Motor neuron (in vitro differentiated cells): Measurements from ENCODE around the gene PRR19. TPM values are rescaled to one million over a fixed set of nuclear protein-coding genes. Genes with fewer than 3 reads are reported as not detected.
"Not testable (repeated sequence)": the region's sequence is repeated elsewhere in the genome, so short reads cannot be mapped to it uniquely, and the experiment has no call there.

Experiments used
- ATAC-seq, 8 experiments: fragments of 200-7000 bp; cut with Tn5 transposase; replicated peaks in 6 of 8; 2 replicates each; pipeline ENCODE4 v1.8.0; 2021; ENCODE audit warnings: mild to moderate bottlenecking in 8 of 8, moderate library complexity in 8 of 8
- H3K27ac ChIP-seq, 2 donors: fragments of 250-450 bp; sonication (Bioruptor Pico); 2 replicates each; pipeline ENCODE4 v1.9.0; 2021; ENCODE audit warnings: antibody characterized with exemption in 2 of 2, mild to moderate bottlenecking in 2 of 2, moderate library complexity in 1 of 2
- H3K4me1 ChIP-seq, 2 donors: fragments of 250-450 bp; sonication (Bioruptor Pico); replicated peaks in 1 of 2; 2 replicates each; pipeline ENCODE4 v1.6.1; 2021; ENCODE audit warnings: antibody characterized with exemption in 2 of 2, mild to moderate bottlenecking in 2 of 2, moderate library complexity in 1 of 2
- H3K4me3 ChIP-seq, 5 donors: fragments of 250-450 bp; sonication (Bioruptor Pico); 2 replicates each; pipeline ENCODE4 v1.9.0; 2021; ENCODE audit warnings: antibody characterized with exemption in 5 of 5, mild to moderate bottlenecking in 5 of 5, moderate library complexity in 4 of 5
- WGBS, 10 experiments: fragments of 450-650 bp; shearing (Covaris generic); methylation state at CpG; one replicate each; pipeline ENCODE4 v1.0.0; 2022; 5-methylcytosine and 5-hydroxymethylcytosine counted together
- in situ Hi-C, 9 experiments: fragments of 400-800 bp; cut with MboI; loops; one replicate each; pipeline ENCODE4 v1.15.0; 2021; ENCODE audit warnings: low sequenced_read_pairs in 9 of 9, low pct_unique_long_range_greater_than_20kb in 2 of 9; ENCODE audit not compliant: unreplicated experiment in 9 of 9
- total RNA-seq, 8 experiments: library from RNA; unstranded; fragments of 300-600 nt; gene quantifications; 2 replicates each; pipeline versions ENCODE4 v1.2.3 to v1.2.4, GENCODE V29; 2022

Gene PRR19, protein sequence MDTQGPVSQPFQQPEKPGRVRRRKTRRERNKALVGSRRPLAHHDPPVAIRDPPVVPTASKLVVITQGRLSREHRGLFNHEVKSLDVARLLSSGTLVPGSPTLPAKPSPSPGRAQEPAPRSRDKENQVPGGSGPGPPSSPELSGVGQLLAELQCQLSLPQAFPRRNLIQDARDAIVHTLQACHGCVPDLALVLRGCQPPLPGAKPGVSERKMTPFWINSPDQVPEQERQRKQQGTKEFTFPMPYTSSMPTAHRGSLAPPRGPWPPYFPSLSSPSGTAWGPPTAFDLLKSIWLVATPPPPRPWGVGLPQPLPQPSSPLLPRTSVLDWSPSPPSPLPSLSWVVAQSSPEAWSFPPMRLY
- 1 to 10 TPM in 6 of 8 experiments, under 1 TPM in 2; 0.92 to 2.6 (median 1.1) TPM for total RNA-seq

DNA sequence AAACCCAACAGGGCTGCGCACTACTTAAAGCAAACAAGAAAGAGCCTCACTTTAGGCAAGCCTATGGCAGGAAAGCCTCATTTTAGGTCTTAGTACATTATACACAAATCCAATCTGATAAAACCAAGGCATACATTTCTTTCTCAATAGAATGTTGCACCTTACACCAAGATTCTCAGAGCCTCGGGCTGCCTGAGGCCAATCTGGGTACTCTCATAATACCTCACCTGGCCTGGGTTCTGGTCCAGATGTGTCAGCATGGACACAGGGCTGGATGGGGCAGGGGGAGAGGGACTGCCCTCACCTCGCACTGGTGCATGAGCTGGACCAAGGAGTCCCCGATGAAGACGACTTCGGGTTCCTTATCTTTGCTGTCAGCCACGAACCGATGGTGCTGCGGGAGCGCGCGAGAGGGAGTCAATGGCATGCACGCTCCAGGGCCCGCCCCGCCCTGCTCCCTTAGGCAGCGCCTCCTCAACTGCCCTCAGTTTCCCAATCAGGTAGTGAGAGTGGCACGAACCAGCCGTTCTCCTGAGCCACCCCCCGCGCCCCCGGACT, at the start of gene PRR19:
TSS of gene PRR19 (plus strand) at position 487 of the 558 bp plus-strand sequence. CDS start 7,453 bp downstream, outside the sequence.
- in situ Hi-C loops, result no loop called here
- peak within 1 kb of the TSS; percentile 52 to 86 (median 56) for H3K4me3 ChIP-seq
- peak; percentile 32 to 49 (median 39) for ATAC-seq
- peaks cover 9 to 13% of the 10 kb centered on the region in 2 donors for H3K4me1 ChIP-seq
- peak within 1 kb of the TSS; percentile 82 to 84 for H3K27ac ChIP-seq
- 0 to 89% (median 7%) methylated on average over 1 to 13 of the region's 21 CpGs; no CpG with 5 or more reads in 5 of the 10 experiments for WGBS, 10 experiments

DNA sequence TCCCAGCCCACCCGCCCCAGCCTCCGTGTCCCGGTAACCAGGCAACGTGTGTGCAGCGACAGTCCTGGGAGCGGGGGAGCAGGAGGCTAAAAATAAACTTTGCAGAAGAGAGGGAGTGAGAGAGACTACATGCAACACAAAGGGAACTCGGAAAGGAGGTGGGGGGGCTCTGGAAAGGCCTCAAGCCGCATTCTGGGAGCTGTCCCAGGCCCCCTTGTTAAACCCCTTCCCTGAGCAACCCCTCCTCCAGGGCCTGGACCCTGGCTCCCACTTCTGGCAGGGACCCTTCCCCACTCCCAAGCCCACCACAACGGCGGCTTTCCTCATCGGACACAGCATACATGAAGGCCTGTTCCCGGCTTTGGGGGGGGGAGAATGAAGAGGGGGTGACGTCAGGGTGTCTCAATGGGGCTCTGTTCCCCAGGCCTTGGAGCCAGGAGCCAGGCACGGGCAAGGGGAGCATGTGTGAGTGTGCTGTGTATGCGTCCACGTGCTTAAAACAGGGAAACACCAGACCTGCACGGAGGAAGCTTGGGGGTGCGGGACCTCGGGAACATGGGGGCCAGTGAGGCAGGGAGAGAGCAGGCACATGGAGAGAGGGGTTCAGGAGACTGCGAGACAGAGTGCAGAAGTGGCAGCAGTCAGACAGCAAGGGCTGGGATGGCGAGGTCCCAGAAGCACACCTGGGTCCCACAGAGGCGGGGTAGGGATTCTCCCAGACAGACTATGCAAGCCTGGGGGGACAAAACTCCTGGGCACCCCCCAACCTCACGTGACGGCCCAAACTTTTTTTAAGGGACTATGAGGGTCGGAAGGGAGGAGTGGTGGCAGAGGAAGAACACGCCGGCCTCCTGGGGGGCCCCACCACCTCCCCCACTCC, 49.3 kb upstream of the PRR19 start:
- H3K4me3 ChIP-seq, result peak overlapping the region; percentile 59 to 96 (median 72)
- peaks cover 27 to 33% of the 10 kb centered on the region in 2 donors for H3K4me1 ChIP-seq
- in situ Hi-C loops, result no loop called here
- peak in 7 of 8 experiments; percentile 0 to 45 (median 20) for ATAC-seq
- whole genome bisulfite sequencing, 10 experiments, result 0 to 7% (median 0%) methylated on average over 1 to 4 of the region's 27 CpGs; no CpG with 5 or more reads in 7 of the 10 experiments
- H3K27ac ChIP-seq, result peak overlapping the region; percentile 76 to 90

DNA sequence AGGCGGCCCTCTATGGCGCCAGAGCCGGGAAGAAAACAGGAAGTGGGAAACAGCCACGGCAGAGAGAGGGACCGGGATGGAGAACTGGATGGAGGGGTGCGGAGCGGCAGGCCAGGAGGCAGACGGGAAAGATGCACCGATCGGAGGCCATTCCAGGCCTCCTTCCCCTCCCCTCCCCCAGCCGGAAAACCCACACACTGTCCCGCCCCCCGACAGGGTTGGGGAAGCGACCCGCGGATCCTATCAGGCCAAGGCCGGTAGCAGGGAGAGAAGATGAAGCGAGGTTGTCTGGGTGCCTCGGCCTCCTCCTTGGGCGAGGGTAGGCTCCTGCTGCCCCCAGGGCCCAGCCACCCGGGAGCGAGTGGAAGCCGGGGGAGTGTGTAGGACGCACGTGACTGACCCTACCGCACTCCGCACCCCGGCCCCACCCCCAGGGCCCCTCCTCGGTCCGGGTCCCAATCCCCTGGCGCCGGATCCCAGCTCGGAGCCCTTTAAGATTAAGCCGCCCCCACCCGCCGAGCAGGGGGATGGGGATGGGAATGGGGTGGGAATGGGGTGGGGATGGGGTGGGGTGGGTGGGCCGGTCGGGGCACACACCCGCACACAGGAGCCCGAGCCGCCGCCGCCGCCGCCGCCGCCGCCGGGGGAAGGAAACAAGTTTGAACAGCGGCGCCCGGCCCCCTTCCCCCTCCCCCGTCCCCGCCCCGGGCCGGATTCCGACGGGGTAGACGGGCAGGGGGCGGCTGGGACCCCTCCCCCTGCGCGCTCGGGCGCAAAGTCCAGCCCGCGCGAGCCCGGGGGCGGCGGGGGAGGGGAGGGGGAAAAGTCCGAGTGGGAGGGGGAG, 48.5 kb upstream of the PRR19 start:
- in situ Hi-C loops, result no loop called here
- Histone ChIP-seq H3K27ac (peak overlapping the region; percentile 76 to 90), H3K4me3 (peak overlapping the region; percentile 59 to 96 (median 72)), H3K4me1 (peaks cover 27 to 33% of the 10 kb centered on the region in 2 donors)
- 0% methylated on average over 1 to 4 of the region's 71 CpGs; no CpG with 5 or more reads in 7 of the 10 experiments for WGBS, 10 experiments
- ATAC-seq, result peak; percentile 1 to 23 (median 4)

DNA sequence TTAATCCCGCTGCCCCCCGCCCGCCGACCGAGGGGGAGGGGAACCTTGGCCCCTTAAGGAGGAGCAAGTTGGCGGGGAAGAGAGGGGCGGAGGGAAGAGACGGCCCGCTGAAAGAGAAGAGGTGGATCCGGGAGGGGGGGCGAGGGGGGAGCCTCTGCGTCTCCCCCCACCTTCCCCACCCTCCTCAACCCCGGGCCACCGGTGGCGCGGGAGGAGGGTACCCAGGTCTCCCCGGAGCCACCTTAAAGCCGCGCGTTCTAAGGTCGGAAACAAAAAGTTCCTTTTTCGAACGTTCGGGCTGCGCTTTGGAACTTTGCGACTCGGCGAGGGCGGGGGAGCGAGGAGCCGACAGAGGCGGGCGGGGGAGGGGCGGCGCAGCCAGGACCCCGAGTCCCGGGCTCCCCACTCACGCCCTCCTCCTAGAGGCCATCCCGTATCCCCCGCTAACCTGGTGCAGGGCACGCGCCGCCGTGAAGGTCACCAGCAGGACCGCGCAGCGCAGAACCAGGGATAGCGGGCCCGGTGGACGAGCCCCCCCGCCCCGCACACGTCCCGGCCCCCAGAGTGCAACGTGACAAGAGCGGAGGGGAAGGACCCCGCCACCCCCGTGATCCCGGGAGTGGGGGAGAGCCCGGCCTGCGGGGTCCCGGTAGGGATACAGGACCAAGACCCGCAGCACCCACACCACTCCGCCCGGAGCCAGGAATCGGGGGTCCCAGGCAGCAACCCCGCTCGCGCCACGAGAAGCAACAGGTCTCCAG, 47.7 kb upstream of the PRR19 start:
- in situ Hi-C loops, result no loop called here
- H3K4me1 ChIP-seq, result peaks cover 27 to 33% of the 10 kb centered on the region in 2 donors
- H3K27ac ChIP-seq, result peak overlapping the region; percentile 29 to 76
- peak overlapping the region; percentile 59 to 96 (median 72) for H3K4me3 ChIP-seq
- peak; percentile 1 to 34 (median 18) for ATAC-seq
- no CpG with 5 or more reads among the region's 70 CpGs for WGBS, 10 experiments

DNA sequence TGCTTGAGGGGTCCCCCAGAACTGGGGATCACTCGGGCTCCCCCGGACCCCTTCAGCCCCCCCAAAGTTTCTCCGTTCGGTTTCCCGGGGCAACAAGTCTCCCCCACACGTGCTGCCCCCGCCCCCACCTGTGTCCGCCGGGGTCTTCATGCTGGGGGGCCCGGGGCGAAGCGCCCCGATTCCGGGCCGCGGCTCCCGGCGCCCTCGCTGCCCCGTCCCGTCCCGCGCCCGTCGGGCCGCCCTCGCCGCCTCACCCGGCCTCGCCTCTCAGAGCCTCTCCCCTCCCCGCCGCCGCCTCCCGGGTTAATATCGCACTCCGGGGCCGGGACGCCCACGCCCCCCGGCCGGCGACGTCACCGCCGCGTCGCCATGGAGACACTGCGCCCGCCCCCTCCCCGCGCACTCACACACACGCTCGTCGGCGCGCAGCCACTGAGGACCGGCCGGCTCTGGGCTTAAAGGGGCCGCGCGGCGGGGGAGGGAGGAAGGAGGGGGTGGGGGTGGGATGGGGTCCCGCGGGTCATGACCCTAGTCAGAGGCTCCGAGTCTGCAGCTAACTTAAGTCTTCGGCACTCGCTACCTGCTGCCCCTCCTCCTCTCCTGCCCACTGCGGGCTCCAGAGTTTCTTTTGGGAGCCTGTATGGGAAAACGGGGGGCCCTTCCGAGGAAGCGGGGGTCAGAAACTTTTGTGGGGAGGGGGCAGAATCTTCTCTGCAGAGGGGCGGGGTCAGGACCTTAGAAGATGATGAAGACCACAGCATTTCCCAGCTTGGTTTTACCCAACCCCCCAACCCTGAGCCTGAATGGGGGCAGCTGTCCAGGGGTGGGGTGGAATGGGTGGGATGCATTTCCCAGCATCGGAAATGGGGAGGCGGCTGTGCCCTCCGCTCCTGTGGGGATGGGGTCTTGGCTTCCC, 46.8 kb upstream of the PRR19 start, which contains the start of gene ERF:
TSS of gene ERF (minus strand) at position 279 of the 916 bp plus-strand sequence. CDS start at position 150, 129 bp downstream.
- peak within 1 kb of the TSS; percentile 62 to 76 for H3K27ac ChIP-seq
- ATAC-seq, result peak; percentile 61 to 69 (median 64)
- WGBS, 10 experiments, result no CpG with 5 or more reads among the region's 75 CpGs
- in situ Hi-C loops, result no loop called here
- H3K4me1 ChIP-seq, result peaks cover 27 to 33% of the 10 kb centered on the region in 2 donors
- H3K4me3 ChIP-seq, result peak within 1 kb of the TSS; percentile 59 to 96 (median 72)

DNA sequence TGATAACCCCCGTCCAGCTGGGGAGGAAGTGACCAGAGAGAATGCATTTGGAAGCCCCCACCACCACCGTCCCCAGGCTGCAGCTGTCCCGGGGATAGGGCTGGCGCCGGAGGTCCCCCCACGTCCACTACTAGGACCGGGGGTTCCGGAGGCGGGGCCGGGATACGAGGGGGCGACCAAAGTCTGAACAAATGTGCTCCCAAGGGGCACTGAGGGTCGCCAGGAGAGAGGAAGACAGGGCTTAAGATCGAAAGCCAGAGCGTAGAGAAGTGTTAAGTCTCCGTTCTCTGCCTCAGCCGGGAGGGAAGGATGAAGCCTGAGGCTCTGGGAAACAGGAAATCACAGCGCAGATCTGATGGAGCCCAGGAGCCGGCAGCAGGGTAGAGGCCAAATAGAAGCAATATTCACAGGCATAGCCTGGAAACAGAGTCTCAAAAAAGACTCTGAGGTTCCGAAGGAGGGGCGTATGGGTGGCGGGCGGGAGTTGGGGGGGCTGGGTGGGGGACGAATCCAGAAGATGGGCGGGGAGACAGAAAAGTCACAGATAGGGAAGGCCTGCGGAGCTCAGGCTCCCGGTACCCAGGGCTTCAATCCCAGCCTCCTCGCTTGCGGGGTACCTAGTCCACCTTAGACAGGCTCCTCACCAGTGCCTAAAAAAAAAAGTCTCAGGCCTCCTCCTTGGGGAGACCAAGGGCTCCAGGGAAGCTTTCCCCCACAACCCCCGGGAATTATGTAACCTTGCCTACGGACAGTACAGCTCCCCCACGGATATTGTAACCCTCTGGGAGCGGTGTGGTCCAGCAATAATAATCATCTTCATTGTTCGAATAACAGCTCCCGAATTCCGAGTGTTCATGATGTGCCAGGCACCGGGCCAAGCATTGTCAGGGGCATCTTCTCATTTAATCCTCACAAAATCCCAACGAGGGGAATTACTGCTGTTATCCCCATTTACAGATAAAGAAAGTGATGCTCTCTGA, 45.9 kb upstream of the PRR19 start:
- Histone ChIP-seq H3K4me3 (peak overlapping the region; percentile 59 to 96 (median 72)), H3K4me1 (peaks cover 21 to 27% of the 10 kb centered on the region in 2 donors), H3K27ac (peak overlapping the region; percentile 62 to 72)
- peak in 6 of 8 experiments; percentile 6 to 40 (median 11) for ATAC-seq
- 0 to 46% (median 28%) methylated on average over 1 to 8 of the region's 38 CpGs; no CpG with 5 or more reads in 2 of the 10 experiments for WGBS, 10 experiments
- in situ Hi-C loops, result no loop called here

DNA sequence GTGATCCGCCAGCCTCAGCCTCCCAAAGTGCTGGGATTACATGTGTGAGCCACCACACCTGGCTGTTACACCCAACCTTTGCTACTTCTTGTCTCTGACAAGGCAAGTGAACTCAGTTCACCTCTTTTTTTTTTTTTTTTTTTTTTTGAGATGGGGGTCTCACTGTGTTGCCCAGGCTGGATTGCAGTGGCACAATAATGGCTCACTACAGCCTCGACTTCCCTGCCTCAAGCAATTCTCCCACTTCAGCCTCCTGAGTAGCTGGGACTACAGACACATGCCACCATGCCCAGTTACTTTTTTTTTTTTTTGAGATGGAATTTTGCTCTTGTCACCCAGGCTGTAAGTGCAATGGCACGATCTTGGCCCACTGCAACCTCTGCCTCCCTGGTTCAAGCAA, 44.1 kb upstream of the PRR19 start:
- WGBS, 10 experiments, result 77 to 100% (median 100%) methylated on average over 1 to 2 of the region's 3 CpGs; no CpG with 5 or more reads in 3 of the 10 experiments
- ATAC-seq, H3K27ac ChIP-seq, in situ Hi-C loops, H3K4me3 ChIP-seq: not testable (repeated sequence)
- peaks cover 5 to 11% of the 10 kb centered on the region in 2 donors for H3K4me1 ChIP-seq

DNA sequence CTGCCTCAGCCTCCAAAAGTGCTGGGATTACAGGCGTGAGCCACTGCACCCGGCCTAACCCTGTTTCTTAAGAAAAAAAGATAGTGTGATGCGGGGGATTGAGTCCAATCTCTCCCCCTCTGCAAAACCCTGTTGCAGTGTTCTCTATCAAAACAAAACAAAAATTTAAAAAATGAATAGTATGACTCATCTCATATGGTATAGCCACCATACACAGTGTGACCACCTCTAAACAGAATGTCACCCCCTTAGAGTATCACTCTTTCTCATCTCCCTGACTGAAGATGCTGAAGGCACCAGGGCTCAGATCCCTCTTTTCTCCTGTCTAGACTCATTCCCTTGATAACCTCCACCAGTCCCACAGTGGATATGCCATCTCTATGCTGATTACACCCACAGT, 40.2 kb upstream of the PRR19 start:
- Histone ChIP-seq H3K4me3 (no peak overlapping the region), H3K4me1 (no peaks in the 10 kb centered on the region), H3K27ac (no peak overlapping the region)
- in situ Hi-C loops, result no loop called here
- 70 to 100% (median 92%) methylated on average over 1 to 3 of the region's 3 CpGs; no CpG with 5 or more reads in 4 of the 10 experiments for WGBS, 10 experiments
- ATAC-seq, result no peak

DNA sequence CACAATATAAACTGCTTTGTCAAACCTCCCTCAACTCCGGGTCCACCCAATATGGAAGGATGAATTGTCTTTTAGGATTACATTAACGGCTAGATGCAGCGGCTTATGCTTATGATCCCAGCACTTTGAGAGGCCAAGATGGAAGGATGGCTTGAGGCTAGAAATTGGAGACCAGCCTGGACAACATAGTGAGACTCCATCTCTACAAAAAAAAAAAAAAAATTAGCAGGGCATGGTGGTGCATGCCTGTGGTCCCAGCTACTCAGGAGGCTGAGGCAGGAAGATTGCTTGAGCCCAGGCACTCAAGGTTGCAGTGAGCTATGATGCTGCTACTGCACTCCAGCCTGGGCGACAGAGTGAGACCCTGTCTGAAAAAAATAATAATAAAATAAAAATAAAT, 35.8 kb upstream of the PRR19 start:
- in situ Hi-C loops, result not testable (repeated sequence)
- 67 to 100% (median 89%) methylated on average over 1 to 4 of the region's 4 CpGs; no CpG with 5 or more reads in 2 of the 10 experiments for WGBS, 10 experiments

More for the DNA sequence above, 35.8 kb upstream of the PRR19 start:
- H3K4me3 ChIP-seq, H3K27ac ChIP-seq, ATAC-seq, H3K4me1 ChIP-seq: not testable (repeated sequence)
